IMR-90 (cell line): ENCODE results near the gene CARM1. TPM values are rescaled to one million over a fixed set of nuclear protein-coding genes. Genes with fewer than 3 reads are reported as not detected.
A peak's percentile ranks its signal among the peaks of the same experiment; 100 is the strongest.

Source experiments
- ATAC-seq: fragments of 200-7000 bp; cut with Tn5 transposase; 2 replicates; pipeline ENCODE4 v1.9.1; 2020; ENCODE audit warnings: low read depth, mild to moderate bottlenecking, moderate library complexity
- BruUV-seq: library from RNA; stranded (reverse); fragments of 400-500 nt; replicated peaks from 2 replicates; lab custom pipeline; 2021; lab: Mats Ljungman, UMichigan
- CTCF ChIA-PET: fragments of 300-600 bp; formaldehyde crosslinking; extraction: SDS; loops from one replicate; lab custom pipeline; 2021; ENCODE audit warnings: antibody characterized with exemption; lab: Yijun Ruan, JAX
- POLR2A ChIA-PET: fragments of 300-600 bp; sonication (Branson Sonifier 250); formaldehyde crosslinking; loops from one replicate; lab custom pipeline; 2022; ENCODE audit warnings: antibody characterized with exemption; ENCODE audit not compliant: unreplicated experiment; lab: Charles Lee
- DNase-seq: peaks from one replicate; pipeline ENCODE4 v3.0.0; 2013
- H2AFZ ChIP-seq: replicated peaks from 2 replicates; pipeline ENCODE3; 2013; ENCODE audit warnings: low read length, mild to moderate bottlenecking; ENCODE audit not compliant: poor library complexity
- H2AK5ac ChIP-seq: 2 replicates; pipeline ENCODE4 v1.6.1; 2013; ENCODE audit warnings: low read depth, low read length, inconsistent platforms
- H2AK9ac ChIP-seq: replicated peaks from 2 replicates; pipeline ENCODE3; 2013; ENCODE audit warnings: mild to moderate bottlenecking, low read depth, low read length, moderate library complexity; ENCODE audit not compliant: poor library complexity
- H2BK120ac ChIP-seq: 2 replicates; pipeline ENCODE4 v1.6.1; 2013; ENCODE audit warnings: low read depth, low read length, inconsistent platforms
- H2BK15ac ChIP-seq: 3 replicates; pipeline ENCODE4 v1.6.1; 2013; ENCODE audit warnings: low read depth, low read length, inconsistent platforms
- H2BK20ac ChIP-seq: 2 replicates; pipeline ENCODE4 v1.6.1; 2013; ENCODE audit warnings: low read depth, mild to moderate bottlenecking, inconsistent platforms, low read length, moderate library complexity
- H2BK5ac ChIP-seq: 2 replicates; pipeline ENCODE4 v1.6.1; 2013; ENCODE audit warnings: mild to moderate bottlenecking, low read depth, low read length, inconsistent platforms; ENCODE audit not compliant: poor library complexity, severe bottlenecking
- H3K14ac ChIP-seq: replicated peaks from 2 replicates; pipeline ENCODE4 v1.6.1; 2013; ENCODE audit warnings: low read depth, low read length, inconsistent platforms
- H3K18ac ChIP-seq: 2 replicates; pipeline ENCODE4 v1.6.1; 2013; ENCODE audit warnings: low read depth, low read length, control low read depth
- H3K23ac ChIP-seq: 2 replicates; pipeline ENCODE4 v1.6.1; 2013; ENCODE audit warnings: low read depth, low read length, inconsistent platforms
- H3K27ac ChIP-seq: 2 replicates; pipeline ENCODE4 v1.5.1; 2013; ENCODE audit warnings: mild to moderate bottlenecking, control low read depth, low read length; ENCODE audit not compliant: insufficient read depth
- H3K27me3 ChIP-seq: 2 replicates; pipeline ENCODE4 v1.6.1; 2013; ENCODE audit warnings: low read length; ENCODE audit not compliant: control insufficient read depth, insufficient read depth
- H3K36me3 ChIP-seq: 2 replicates; pipeline ENCODE4 v1.6.1; 2013; ENCODE audit warnings: low read length, mixed read lengths; ENCODE audit not compliant: control insufficient read depth, insufficient read depth
- H3K4ac ChIP-seq: 2 replicates; pipeline ENCODE4 v1.6.1; 2013; ENCODE audit warnings: low read depth, low read length, inconsistent platforms
- H3K4me1 ChIP-seq: 2 replicates; pipeline ENCODE4 v1.6.1; 2013; ENCODE audit warnings: low read length, mixed read lengths; ENCODE audit not compliant: control insufficient read depth, insufficient read depth
- H3K4me2 ChIP-seq: 2 replicates; pipeline ENCODE4 v1.6.1; 2013; ENCODE audit warnings: low read depth, mild to moderate bottlenecking, control low read depth, low read length, moderate library complexity
- H3K4me3 ChIP-seq: 2 replicates; pipeline ENCODE4 v1.5.1; 2013; ENCODE audit warnings: low read depth, mild to moderate bottlenecking, control low read depth, low read length, moderate library complexity; ENCODE audit not compliant: insufficient read depth
- H3K56ac ChIP-seq: 2 replicates; pipeline ENCODE4 v1.6.1; 2013; ENCODE audit warnings: low read length, inconsistent platforms; ENCODE audit not compliant: insufficient read depth; ENCODE audit errors: extremely low read depth
- H3K79me1 ChIP-seq, 2 experiments: 2 replicates each; pipeline ENCODE4 v1.6.1; 2013; ENCODE audit warnings: low read length in 2 of 2, inconsistent platforms in 1 of 2, low read depth in 1 of 2
- H3K9ac ChIP-seq: 2 replicates; pipeline ENCODE4 v1.6.1; 2013; ENCODE audit warnings: low read depth, low read length, control low read depth
- H3K9me1 ChIP-seq: 2 replicates; pipeline ENCODE4 v1.6.1; 2013; ENCODE audit warnings: low read length, inconsistent platforms; ENCODE audit not compliant: insufficient read depth
- H3K9me3 ChIP-seq: 2 replicates; pipeline ENCODE4 v1.6.1; 2013; ENCODE audit warnings: low read length; ENCODE audit not compliant: control insufficient read depth, insufficient read depth
- H4K20me1 ChIP-seq: 2 replicates; pipeline ENCODE4 v1.6.1; 2013; ENCODE audit warnings: low read length, inconsistent platforms; ENCODE audit not compliant: insufficient read depth
- H4K5ac ChIP-seq: 2 replicates; pipeline ENCODE4 v1.6.1; 2013; ENCODE audit warnings: mild to moderate bottlenecking, low read depth, low read length, control low read depth
- H4K8ac ChIP-seq, 2 experiments: 2 replicates each; pipeline ENCODE4 v1.6.1; 2013; ENCODE audit warnings: low read depth in 2 of 2, low read length in 2 of 2, control low read depth in 1 of 2, inconsistent platforms in 1 of 2
- H4K91ac ChIP-seq: 2 replicates; pipeline ENCODE4 v1.6.1; 2013; ENCODE audit warnings: low read depth, low read length, inconsistent platforms; ENCODE audit not compliant: insufficient read depth
- CHD1 ChIP-seq: IDR thresholded peaks from 2 replicates; pipeline ENCODE4 v1.6.1; 2012; ENCODE audit warnings: low read depth, low read length, improper control_type of control experiment
- POLR2A ChIP-seq: IDR thresholded peaks from 2 replicates; pipeline ENCODE4 v1.6.1; 2012; ENCODE audit warnings: mild to moderate bottlenecking, low read depth, low read length
- WGBS, 2 experiments: methylation state at CpG; one replicate each; pipeline versions ENCODE4 v1.1.5 to v1.1.7; 2013; ENCODE audit warnings: missing lambda C conversion rate in 2 of 2; ENCODE audit not compliant: insufficient read length in 1 of 2; ENCODE audit errors: extremely low coverage in 2 of 2; 5-methylcytosine and 5-hydroxymethylcytosine counted together
- dilution Hi-C: fragments of 300-500 bp; cut with HindIII; formaldehyde crosslinking; loops from one replicate; pipeline ENCODE4 v1.14.3; 2018; ENCODE audit warnings: low sequenced_read_pairs; ENCODE audit not compliant: unreplicated experiment
- in situ Hi-C: fragments of 300-500 bp; cut with MboI; formaldehyde crosslinking; loops from 3 replicates; pipeline ENCODE4 v1.14.3; 2019; ENCODE audit warnings: low sequenced_read_pairs, inconsistent platforms, mixed read lengths
- intact Hi-C: fragments of 100-400 bp; cut with micrococcal nuclease; formaldehyde crosslinking; loops from 2 replicates; pipeline ENCODE4 v1.10.0; 2022
- polyA plus RNA-seq, 3 experiments: library from polyadenylated mRNA; depleted of rRNA; stranded (reverse); fragments of >200 nt; gene quantifications; 2 replicates each; pipeline ENCODE4 v1.2.3, GENCODE V29; 2012; ENCODE audit warnings: low replicate concordance in 1 of 3
- total RNA-seq: library from RNA; depleted of rRNA; stranded (reverse); fragments of >200 nt; gene quantifications from 2 replicates; pipeline ENCODE4 v1.2.3, GENCODE V29; 2012
- TF ChIP-seq, protein P1 (sequence below): conservative IDR thresholded peaks from 2 replicates; pipeline ENCODE4 v1.5.1; 2012; ENCODE audit warnings: mild to moderate bottlenecking, low read depth, low read length, improper control_type of control experiment
- TF ChIP-seq, protein P2 (sequence below): fragments of 150-350 bp; IDR thresholded peaks from 2 replicates; pipeline ENCODE4 v1.6.1; 2017; ENCODE audit warnings: mild to moderate bottlenecking, antibody characterized with exemption, low read length, low read depth

The CARM1 gene
- total and polyA plus RNA-seq, 2 of the 4 experiments (the other 2 are of a cell fraction), result 20.3 to 67.1 TPM

DNA sequence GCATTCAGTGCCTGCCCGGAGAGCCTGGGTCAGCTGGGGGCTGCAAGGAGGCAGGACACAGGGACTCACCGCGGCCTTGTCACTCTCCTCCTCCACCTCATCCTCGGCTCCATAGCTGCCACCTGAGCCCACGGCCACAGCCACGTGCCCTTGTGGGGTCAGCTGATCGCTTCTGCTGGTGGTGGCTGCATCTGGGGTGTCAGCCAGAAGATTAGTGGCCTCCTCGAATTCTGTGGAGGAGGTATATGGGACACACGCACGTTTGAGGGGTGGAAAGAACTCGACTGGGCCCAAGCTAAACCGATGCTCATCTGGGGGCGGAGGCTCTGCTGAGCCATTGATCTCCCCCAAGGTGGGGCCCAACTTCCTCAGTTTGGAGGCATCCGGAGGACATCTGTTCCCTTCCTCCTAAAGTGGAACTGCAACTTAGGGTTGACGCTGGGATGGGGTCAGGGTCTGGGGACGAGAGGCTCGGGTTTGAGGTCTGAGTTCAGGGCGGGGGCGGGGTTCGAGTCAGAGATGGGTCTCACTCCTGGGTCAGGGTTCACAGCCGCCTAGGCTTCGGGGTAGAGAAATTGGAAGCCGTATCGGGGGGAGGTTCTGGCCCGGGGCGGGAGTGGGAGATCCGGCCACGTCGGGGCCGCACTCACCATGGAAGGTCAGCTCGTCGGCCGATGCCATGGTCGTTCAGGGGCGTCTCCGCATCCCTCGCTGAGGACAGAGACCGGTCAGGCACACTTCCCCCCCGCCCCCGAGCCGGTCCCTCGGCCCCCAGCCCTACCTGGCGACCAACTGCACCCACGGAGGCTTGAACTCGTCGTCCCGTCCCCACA, 56.6 kb downstream of the CARM1 start:
- Histone ChIP-seq H3K9ac (peak overlapping the region; percentile 80), H3K23ac (peak overlapping the region; percentile 87), H4K8ac (peak overlapping the region; percentile 96 to 100), H3K18ac (peak overlapping the region; percentile 40), H3K9me1 (peaks cover 9% of the 10 kb centered on the region), H3K79me1 (peaks cover 14 to 49% of the 10 kb centered on the region in 2 experiments), H3K9me3 (no peaks in the 10 kb centered on the region), H3K36me3 (peaks cover 32% of the 10 kb centered on the region), H3K56ac (peak overlapping the region; percentile 54), H2BK5ac (peak overlapping the region; percentile 71), H2BK120ac (peak overlapping the region; percentile 67), H2AFZ (peak overlapping the region; percentile 96), H4K5ac (peak overlapping the region; percentile 98), H3K27me3 (no peaks in the 10 kb centered on the region), H2AK5ac (peak overlapping the region; percentile 99), H3K4me1 (peaks cover 12% of the 10 kb centered on the region), H3K4ac (peak overlapping the region; percentile 98), H2AK9ac (peak overlapping the region; percentile 97), H2BK20ac (no peak overlapping the region; the same call in none of the 2 replicates), H4K91ac (peak overlapping the region; percentile 95), H4K20me1 (peaks cover 10% of the 10 kb centered on the region), H3K4me2 (peak overlapping the region; percentile 99), H2BK15ac (peak overlapping the region; percentile 5; the same call in 1 of the 3 replicates), H3K4me3 (peak overlapping the region; percentile 86), H3K14ac (peak overlapping the region; percentile 95), H3K27ac (peak overlapping the region; percentile 68)
- dilution Hi-C loops, result no loop called here
- in situ Hi-C loops, result no loop called here
- no peak for DNase-seq
- POLR2A ChIA-PET, result no interaction called here
- 0% methylated on average over 9 of the region's 47 CpGs; no CpG with 5 or more reads in 1 of the 2 experiments for WGBS, 2 experiments
- BruUV-seq, result no TSS peak
- CTCF ChIA-PET, result no interaction called here
- peak; percentile 12 for ATAC-seq
- TF ChIP-seq CHD1 (no peak), POLR2A (no peak)
- TF ChIP-seq, protein P1, sequence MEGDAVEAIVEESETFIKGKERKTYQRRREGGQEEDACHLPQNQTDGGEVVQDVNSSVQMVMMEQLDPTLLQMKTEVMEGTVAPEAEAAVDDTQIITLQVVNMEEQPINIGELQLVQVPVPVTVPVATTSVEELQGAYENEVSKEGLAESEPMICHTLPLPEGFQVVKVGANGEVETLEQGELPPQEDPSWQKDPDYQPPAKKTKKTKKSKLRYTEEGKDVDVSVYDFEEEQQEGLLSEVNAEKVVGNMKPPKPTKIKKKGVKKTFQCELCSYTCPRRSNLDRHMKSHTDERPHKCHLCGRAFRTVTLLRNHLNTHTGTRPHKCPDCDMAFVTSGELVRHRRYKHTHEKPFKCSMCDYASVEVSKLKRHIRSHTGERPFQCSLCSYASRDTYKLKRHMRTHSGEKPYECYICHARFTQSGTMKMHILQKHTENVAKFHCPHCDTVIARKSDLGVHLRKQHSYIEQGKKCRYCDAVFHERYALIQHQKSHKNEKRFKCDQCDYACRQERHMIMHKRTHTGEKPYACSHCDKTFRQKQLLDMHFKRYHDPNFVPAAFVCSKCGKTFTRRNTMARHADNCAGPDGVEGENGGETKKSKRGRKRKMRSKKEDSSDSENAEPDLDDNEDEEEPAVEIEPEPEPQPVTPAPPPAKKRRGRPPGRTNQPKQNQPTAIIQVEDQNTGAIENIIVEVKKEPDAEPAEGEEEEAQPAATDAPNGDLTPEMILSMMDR, result no peak
- TF ChIP-seq, protein P2, sequence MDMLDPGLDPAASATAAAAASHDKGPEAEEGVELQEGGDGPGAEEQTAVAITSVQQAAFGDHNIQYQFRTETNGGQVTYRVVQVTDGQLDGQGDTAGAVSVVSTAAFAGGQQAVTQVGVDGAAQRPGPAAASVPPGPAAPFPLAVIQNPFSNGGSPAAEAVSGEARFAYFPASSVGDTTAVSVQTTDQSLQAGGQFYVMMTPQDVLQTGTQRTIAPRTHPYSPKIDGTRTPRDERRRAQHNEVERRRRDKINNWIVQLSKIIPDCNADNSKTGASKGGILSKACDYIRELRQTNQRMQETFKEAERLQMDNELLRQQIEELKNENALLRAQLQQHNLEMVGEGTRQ, result peak; percentile 61; the same call in 1 of the 2 replicates
- intact Hi-C loops, result loop anchor here (5.0 kb wide), 1 partner anchor 56 kb away; the partner anchor contains the start of gene CARM1
